GM23338 (cell line): ENCODE measurements around the gene WDR35.

Experiments
- CTCF ChIP-seq, 2 experiments: fragments of 200-600 bp in 1 of 2; sonication (generic) in 1 of 2; conservative IDR thresholded peaks; 2 replicates each; pipeline versions ENCODE4 v1.5.1 to v1.6.1; 2016 to 2017; ENCODE audit warnings: antibody characterized with exemption in 2 of 2, low read depth in 2 of 2, mild to moderate bottlenecking in 2 of 2, moderate library complexity in 1 of 2
- EZH2 ChIP-seq: fragments of 200-600 bp; sonication (generic); IDR thresholded peaks from one replicate; pipeline ENCODE4 v1.8.0; 2017; ENCODE audit warnings: antibody characterized with exemption, mild to moderate bottlenecking, low read depth; ENCODE audit not compliant: unreplicated experiment
- EZH2phosphoT487 ChIP-seq: fragments of 200-600 bp; sonication (generic); IDR thresholded peaks from one replicate; pipeline ENCODE4 v1.8.1; 2018; ENCODE audit warnings: antibody characterized with exemption; ENCODE audit not compliant: unreplicated experiment

GRCh38 chr2:19868224-19868623 lies 121.7 kb downstream of the WDR35 start:
- TF ChIP-seq CTCF (conservative IDR thresholded peaks at IDR 0.05; ENCODE audit: low read depth in 2 of 2) (no peak), EZH2 (no peak), EZH2phosphoT487 (no peak)
